ENCODE data around the gene CD80. TPM values are rescaled to one million over a fixed set of nuclear protein-coding genes. Genes with fewer than 3 reads are reported as not detected.

Gene CD80
- total and polyA plus RNA-seq, 2 donors (not counting 1 experiment from before 2014, with no cell fraction given): under 0.01 TPM; not detected in 1

DNA sequence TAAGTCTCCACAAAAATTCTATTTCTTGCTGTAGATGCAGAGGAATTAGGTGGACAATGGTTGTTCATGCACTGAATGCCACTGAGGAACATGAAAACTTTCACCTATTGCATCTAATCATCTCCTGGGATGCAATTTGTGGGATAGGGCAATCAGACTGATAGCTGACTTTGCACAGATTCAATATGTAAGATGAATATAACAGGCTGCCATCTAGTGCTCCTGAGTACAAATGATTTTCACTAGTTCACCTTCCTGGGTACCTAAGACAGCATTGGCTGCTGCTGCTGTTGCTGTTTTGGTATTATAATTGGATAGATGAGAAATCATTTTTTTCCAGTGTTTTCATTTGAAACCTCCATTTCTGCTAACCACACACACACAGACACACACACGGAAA is 41.4 kb downstream of the CD80 start:
- H3K4me2 ChIP-seq (ENCODE audit: extremely low read depth, insufficient read depth, low read length): no peak overlapping the region
- no peak for TF ChIP-seq EZH2 (IDR thresholded peaks at IDR 0.05; ENCODE audit: low read length, missing control alignments)
- peaks cover 8% of the 10 kb centered on the region for H3K36me3 ChIP-seq (ENCODE audit: control insufficient read depth, insufficient read depth, low read length)
- H3K27me3 ChIP-seq (ENCODE audit: control insufficient read depth, insufficient read depth, low read length): no peaks in the 10 kb centered on the region
- H3K79me2 ChIP-seq (ENCODE audit: control insufficient read depth, insufficient read depth, low read length): no peaks in the 10 kb centered on the region
- H4K20me1 ChIP-seq (ENCODE audit: control insufficient read depth, extremely low read depth, insufficient read depth, low read length): no peaks in the 10 kb centered on the region
- DNase-seq (ENCODE audit: low read depth in 2 of 2): no peak
- no peaks in the 10 kb centered on the region for H3K4me1 ChIP-seq (ENCODE audit: control insufficient read depth, extremely low read depth, insufficient read depth, low read length)
- H2AFZ ChIP-seq (ENCODE audit: low read length): no peak overlapping the region
- H3K9me3 ChIP-seq (ENCODE audit: control insufficient read depth, insufficient read depth, low read depth, low read length): no peaks in the 10 kb centered on the region
- H3K9ac ChIP-seq (ENCODE audit: insufficient read depth, low read length): no peak overlapping the region
- H3K27ac ChIP-seq (ENCODE audit: insufficient read depth, low read length): no peak overlapping the region
- H3K4me3 ChIP-seq (replicated peaks in 1 of 4; ENCODE audit: control extremely low read depth in 1 of 4, insufficient read depth in 1 of 4, low read depth in 3 of 4, low read length in 4 of 4): no peak overlapping the region

DNA sequence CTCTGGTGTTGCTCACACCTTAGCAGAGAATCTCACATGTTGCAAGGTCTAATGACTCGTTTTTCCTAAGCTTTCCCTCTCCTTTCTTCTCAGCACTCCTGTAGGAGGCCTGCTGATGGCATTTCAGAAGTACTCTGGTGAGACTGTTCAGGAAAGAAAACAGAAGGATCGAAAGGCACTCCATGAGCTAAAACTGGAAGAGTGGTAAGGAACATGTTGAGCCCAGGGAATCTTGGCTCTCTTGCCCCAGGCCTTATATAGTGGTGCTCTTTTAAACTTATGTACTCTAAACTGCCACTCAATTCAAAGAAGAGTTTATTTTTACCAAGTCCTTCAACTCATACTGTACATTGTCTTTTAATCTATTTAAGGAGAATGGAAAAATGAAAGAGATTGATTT is 42.3 kb downstream of the CD80 start:
- no peak overlapping the region for H3K4me2 ChIP-seq (ENCODE audit: extremely low read depth, insufficient read depth, low read length)
- H3K79me2 ChIP-seq (ENCODE audit: control insufficient read depth, insufficient read depth, low read length): no peaks in the 10 kb centered on the region
- H4K20me1 ChIP-seq (ENCODE audit: control insufficient read depth, extremely low read depth, insufficient read depth, low read length): no peaks in the 10 kb centered on the region
- H3K4me1 ChIP-seq (ENCODE audit: control insufficient read depth, extremely low read depth, insufficient read depth, low read length): no peaks in the 10 kb centered on the region
- peaks cover 8% of the 10 kb centered on the region for H3K36me3 ChIP-seq (ENCODE audit: control insufficient read depth, insufficient read depth, low read length)
- no peak for TF ChIP-seq EZH2 (IDR thresholded peaks at IDR 0.05; ENCODE audit: low read length, missing control alignments)
- TF ChIP-seq, protein P1, sequence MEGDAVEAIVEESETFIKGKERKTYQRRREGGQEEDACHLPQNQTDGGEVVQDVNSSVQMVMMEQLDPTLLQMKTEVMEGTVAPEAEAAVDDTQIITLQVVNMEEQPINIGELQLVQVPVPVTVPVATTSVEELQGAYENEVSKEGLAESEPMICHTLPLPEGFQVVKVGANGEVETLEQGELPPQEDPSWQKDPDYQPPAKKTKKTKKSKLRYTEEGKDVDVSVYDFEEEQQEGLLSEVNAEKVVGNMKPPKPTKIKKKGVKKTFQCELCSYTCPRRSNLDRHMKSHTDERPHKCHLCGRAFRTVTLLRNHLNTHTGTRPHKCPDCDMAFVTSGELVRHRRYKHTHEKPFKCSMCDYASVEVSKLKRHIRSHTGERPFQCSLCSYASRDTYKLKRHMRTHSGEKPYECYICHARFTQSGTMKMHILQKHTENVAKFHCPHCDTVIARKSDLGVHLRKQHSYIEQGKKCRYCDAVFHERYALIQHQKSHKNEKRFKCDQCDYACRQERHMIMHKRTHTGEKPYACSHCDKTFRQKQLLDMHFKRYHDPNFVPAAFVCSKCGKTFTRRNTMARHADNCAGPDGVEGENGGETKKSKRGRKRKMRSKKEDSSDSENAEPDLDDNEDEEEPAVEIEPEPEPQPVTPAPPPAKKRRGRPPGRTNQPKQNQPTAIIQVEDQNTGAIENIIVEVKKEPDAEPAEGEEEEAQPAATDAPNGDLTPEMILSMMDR (conservative IDR thresholded peaks at IDR 0.05 in 1 of 2, IDR thresholded peaks at IDR 0.05 in 1 of 2; ENCODE audit: low read depth in 1 of 2, low read length in 2 of 2): no peak
- H3K9ac ChIP-seq (ENCODE audit: insufficient read depth, low read length): no peak overlapping the region
- DNase-seq (ENCODE audit: low read depth in 2 of 2): no peak
- H2AFZ ChIP-seq (ENCODE audit: low read length): no peak overlapping the region
- no peak overlapping the region for H3K27ac ChIP-seq (ENCODE audit: insufficient read depth, low read length)
- no peaks in the 10 kb centered on the region for H3K9me3 ChIP-seq (ENCODE audit: control insufficient read depth, insufficient read depth, low read depth, low read length)
- no peaks in the 10 kb centered on the region for H3K27me3 ChIP-seq (ENCODE audit: control insufficient read depth, insufficient read depth, low read length)
- H3K4me3 ChIP-seq (replicated peaks in 1 of 4; ENCODE audit: control extremely low read depth in 1 of 4, insufficient read depth in 1 of 4, low read depth in 3 of 4, low read length in 4 of 4): no peak overlapping the region

DNA sequence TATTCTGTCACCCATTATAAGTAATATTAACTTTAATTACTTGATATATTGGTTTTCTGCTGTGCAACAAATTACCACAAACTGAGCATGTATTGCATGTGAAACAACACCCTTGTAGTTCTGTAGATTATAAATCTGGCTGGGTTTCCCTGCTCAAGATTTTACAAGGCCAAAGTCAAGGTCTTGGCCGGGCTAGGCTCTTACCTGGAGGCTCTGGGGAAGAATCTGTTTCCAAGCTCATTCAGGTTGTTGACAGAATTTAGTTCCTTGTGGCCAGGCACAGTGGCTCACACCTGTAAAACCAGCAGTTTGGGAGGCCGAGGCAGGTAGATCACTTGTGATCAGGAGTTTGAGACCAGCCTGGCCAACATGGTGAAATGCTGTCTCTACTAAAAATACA is 44.8 kb downstream of the CD80 start:
- H3K79me2 ChIP-seq (ENCODE audit: control insufficient read depth, insufficient read depth, low read length): no peaks in the 10 kb centered on the region
- peaks cover 8% of the 10 kb centered on the region for H3K36me3 ChIP-seq (ENCODE audit: control insufficient read depth, insufficient read depth, low read length)
- H3K4me1 ChIP-seq (ENCODE audit: control insufficient read depth, extremely low read depth, insufficient read depth, low read length): no peaks in the 10 kb centered on the region
- H3K27me3 ChIP-seq (ENCODE audit: control insufficient read depth, insufficient read depth, low read length): no peaks in the 10 kb centered on the region
- no peak overlapping the region for H3K4me2 ChIP-seq (ENCODE audit: extremely low read depth, insufficient read depth, low read length)
- H3K9me3 ChIP-seq (ENCODE audit: control insufficient read depth, insufficient read depth, low read depth, low read length): no peaks in the 10 kb centered on the region
- no peaks in the 10 kb centered on the region for H4K20me1 ChIP-seq (ENCODE audit: control insufficient read depth, extremely low read depth, insufficient read depth, low read length)
- no peak for TF ChIP-seq EZH2 (IDR thresholded peaks at IDR 0.05; ENCODE audit: low read length, missing control alignments)
- TF ChIP-seq, protein P1 (conservative IDR thresholded peaks at IDR 0.05 in 1 of 2, IDR thresholded peaks at IDR 0.05 in 1 of 2; ENCODE audit: low read depth in 1 of 2, low read length in 2 of 2): no peak
- no peak overlapping the region for H3K9ac ChIP-seq (ENCODE audit: insufficient read depth, low read length)
- H3K4me3 ChIP-seq (replicated peaks in 1 of 4; ENCODE audit: control extremely low read depth in 1 of 4, insufficient read depth in 1 of 4, low read depth in 3 of 4, low read length in 4 of 4): no peak overlapping the region
- H2AFZ ChIP-seq (ENCODE audit: low read length): no peak overlapping the region
- DNase-seq (ENCODE audit: low read depth in 2 of 2): no peak
- no peak overlapping the region for H3K27ac ChIP-seq (ENCODE audit: insufficient read depth, low read length)

All from fibroblast of lung (primary cell).